ENCODE results near the gene DUSP16.
"Not testable (repeated sequence)": the region's sequence is repeated elsewhere in the genome, so short reads cannot be mapped to it uniquely, and the experiment has no call there.

The DUSP16 gene

GRCh38 chr12:12518919-12519318, 43.7 kb downstream of the DUSP16 start:
- no peak for DNase-seq

GRCh38 chr12:12518464-12518845, 44.2 kb downstream of the DUSP16 start:
- no peak for DNase-seq

GRCh38 chr12:12513416-12514006, 49.2 kb downstream of the DUSP16 start:
- DNase-seq: no peak

GRCh38 chr12:12511895-12512711, 50.6 kb downstream of the DUSP16 start:
- no peak for DNase-seq

GRCh38 chr12:12511021-12511783, 51.5 kb downstream of the DUSP16 start:
- no peak for DNase-seq

GRCh38 chr12:12510551-12510950, 52.1 kb downstream of the DUSP16 start:
- no peak for DNase-seq

GRCh38 chr12:12510141-12510540, 52.5 kb downstream of the DUSP16 start:
- DNase-seq: no peak

GRCh38 chr12:12508612-12509011, 54.1 kb downstream of the DUSP16 start:
- no peak for DNase-seq

GRCh38 chr12:12507121-12507520, 55.5 kb downstream of the DUSP16 start:
- no peak for DNase-seq

- DNase-seq: no peak
Observed at GRCh38 chr12:12506496-12506890, 56.2 kb downstream of the DUSP16 start.

- DNase-seq: no peak
Observed at GRCh38 chr12:12505544-12506495, 56.8 kb downstream of the DUSP16 start.

- no peak for DNase-seq
Observed at GRCh38 chr12:12503384-12504078, 59.1 kb downstream of the DUSP16 start.

GRCh38 chr12:12502815-12503151, 59.9 kb downstream of the DUSP16 start:
- DNase-seq: no peak

- DNase-seq: not testable (repeated sequence)
Observed at GRCh38 chr12:12502130-12502814, 60.4 kb downstream of the DUSP16 start.

GRCh38 chr12:12501121-12501520, 61.5 kb downstream of the DUSP16 start:
- DNase-seq: no peak

GRCh38 chr12:12499909-12500604, 62.6 kb downstream of the DUSP16 start:
- DNase-seq: no peak

- DNase-seq: no peak
Observed at GRCh38 chr12:12498210-12498609, 64.5 kb downstream of the DUSP16 start.

GRCh38 chr12:12495536-12495935, 67.1 kb downstream of the DUSP16 start:
- DNase-seq: no peak

- DNase-seq: no peak
Observed at GRCh38 chr12:12492547-12492946, 70.1 kb downstream of the DUSP16 start.

GRCh38 chr12:12491606-12492005, 71.1 kb downstream of the DUSP16 start:
- DNase-seq: no peak

All from NCI-H1694 (cell line).